ENCODE measurements around the gene PHKG2.

Gene PHKG2

GRCh38 chr16:30728899-30729672 lies 19.1 kb upstream of the PHKG2 start:
- DNase-seq = no peak

- DNase-seq = no peak
Measured at GRCh38 chr16:30731411-30731810, 16.8 kb upstream of the PHKG2 start.

GRCh38 chr16:30736995-30737793 lies 11.0 kb upstream of the PHKG2 start:
- no peak for DNase-seq

- DNase-seq = no peak
Measured at GRCh38 chr16:30737794-30738648, 10.2 kb upstream of the PHKG2 start.

DNA sequence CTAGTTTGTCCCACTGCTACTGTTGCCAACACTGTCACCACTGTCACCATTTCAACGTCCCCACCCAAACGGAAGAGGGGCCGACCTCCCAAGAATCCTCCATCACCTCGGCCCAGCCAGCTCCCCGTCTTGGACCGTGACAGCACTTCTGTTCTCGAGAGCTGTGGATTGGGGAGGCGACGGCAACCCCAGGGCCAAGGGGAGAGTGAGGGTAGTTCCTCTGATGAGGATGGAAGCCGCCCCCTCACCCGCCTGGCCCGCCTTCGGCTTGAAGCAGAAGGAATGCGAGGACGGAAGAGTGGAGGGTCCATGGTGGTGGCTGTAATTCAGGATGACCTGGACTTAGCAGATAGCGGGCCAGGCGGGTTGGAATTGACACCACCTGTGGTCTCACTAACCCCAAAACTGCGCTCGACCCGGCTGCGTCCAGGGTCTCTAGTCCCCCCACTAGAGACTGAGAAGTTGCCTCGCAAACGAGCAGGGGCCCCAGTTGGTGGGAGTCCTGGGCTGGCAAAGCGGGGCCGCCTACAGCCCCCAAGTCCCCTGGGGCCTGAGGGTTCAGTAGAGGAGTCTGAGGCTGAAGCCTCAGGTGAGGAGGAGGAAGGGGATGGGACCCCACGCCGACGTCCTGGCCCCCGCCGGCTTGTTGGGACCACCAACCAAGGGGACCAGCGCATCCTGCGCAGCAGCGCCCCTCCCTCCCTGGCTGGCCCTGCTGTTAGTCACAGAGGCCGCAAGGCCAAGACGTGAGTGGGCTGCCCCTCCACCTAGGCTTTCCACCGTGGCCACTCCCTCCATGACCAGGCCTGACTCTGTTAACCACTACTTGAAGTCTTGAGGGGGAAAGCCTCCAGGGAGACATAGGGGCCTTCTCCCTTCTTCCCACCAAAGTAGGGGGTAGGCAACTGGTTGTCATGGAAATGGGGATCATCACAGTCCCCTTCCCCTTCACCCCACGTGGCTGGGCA lies 9.0 kb upstream of the PHKG2 start:
- no peak for DNase-seq

- DNase-seq = no peak
Measured at GRCh38 chr16:30740364-30741251, 7.6 kb upstream of the PHKG2 start.

DNA sequence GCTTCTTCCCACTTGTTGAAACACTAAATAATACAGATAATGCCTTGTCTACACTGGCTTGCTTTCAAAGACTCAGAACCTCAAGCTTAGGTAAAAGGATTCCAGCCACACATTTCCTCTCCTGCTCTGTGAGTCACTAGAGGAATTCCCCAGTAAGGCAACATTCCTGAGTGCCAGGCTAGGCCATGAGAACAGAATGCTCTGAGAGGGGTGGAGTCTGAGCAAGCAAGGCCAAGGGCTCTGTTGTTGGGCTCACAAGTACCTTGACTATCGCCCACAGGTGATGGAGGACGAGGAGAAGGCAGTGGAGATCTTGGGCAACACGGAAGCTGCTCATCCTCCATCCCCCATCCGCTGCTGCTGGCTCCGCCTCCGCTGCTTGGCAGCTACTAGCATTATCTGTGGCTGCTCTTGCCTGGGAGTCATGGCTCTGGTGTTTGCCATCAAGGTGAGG lies 6.7 kb upstream of the PHKG2 start:
- no peak for DNase-seq

- no peak for DNase-seq
Measured at GRCh38 chr16:30743716-30744115, 4.5 kb upstream of the PHKG2 start.

DNA sequence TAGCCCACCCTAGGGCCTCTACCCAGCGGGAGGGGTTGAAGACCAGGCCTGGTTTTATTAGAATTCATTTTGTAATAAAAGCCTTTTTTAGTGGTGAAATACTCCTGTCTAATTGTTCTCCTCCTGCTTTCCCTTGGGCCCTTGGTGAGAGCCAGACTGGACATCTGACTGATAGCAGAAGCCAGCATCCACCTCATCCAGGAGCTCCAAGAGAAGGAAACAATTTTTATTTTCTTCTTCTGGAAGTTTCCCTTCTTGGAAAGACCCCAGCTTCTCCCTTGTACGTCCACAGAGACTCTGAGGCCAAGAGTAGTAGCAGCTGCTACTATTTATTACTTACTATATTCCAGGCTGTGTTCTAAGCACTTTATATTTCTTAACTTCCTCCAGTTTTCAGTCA lies 4.0 kb upstream of the PHKG2 start:
- no peak for DNase-seq

DNA sequence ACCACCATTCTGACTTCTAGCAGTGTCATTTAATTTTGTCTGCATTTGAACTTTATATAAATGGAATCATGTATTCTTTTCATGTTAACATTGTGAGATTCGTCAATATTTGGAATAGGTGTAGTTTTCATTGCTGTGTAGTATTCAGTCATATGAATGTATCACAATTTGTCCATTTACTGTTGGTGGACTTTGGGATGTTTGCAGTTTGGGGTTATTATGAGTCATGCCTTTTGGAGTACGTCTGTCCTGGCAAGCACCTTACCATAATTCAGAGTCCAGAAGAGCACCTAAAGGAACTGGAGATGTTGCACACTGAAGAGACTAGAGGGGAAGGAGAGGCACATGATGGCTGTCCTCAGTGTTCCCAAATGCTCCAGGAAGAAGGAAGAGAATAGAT lies 3.1 kb upstream of the PHKG2 start:
- no peak for DNase-seq

DNA sequence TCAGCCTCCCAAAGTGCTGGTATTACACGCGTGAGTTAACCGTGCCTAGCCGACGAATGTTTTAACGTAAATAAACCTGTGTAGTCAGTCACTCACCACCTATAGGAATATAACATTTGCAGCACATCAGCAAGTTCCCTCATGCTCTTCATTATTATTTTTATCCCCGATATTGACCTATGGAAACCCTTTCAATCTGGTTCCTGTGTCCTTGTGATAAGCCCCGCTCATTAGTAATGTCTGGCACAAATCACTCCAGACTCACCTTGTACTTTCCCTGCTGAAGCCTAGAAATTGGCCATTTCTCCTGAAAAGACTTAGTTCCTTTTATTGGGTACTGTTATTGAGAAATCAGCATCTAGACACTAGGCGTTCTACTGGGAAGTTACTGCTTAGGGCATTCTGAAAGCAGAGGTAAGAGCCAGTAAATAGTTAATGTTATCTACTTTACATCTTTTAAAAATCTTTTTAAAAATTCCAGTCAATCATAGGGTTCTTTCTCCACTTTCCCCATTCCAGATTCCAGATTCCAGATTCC lies 1.5 kb upstream of the PHKG2 start:
- no peak for DNase-seq

DNA sequence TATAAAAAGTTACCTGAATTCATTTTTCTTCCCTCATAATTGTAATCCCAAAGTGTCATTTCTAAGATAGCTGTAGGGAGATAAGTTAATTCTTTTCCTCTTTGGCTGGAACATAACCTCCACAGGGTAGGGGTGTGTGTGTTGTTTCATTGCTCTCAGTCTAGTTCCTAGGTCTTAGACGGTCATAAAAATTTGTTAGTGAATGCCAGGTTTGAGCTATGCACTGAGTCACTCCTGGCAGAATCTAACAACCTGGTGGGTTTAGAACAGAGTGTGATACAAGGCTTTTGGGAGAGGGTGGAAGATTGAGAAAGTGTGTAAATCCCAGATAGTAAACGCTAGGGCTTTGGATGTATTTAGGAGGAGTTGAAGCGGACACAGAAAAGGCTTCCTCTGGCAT lies 894 bp upstream of the PHKG2 start:
- no peak for DNase-seq

GRCh38 chr16:30748634-30749445 lies 615 bp downstream of the PHKG2 start:
- peak; percentile 35 for DNase-seq

DNA sequence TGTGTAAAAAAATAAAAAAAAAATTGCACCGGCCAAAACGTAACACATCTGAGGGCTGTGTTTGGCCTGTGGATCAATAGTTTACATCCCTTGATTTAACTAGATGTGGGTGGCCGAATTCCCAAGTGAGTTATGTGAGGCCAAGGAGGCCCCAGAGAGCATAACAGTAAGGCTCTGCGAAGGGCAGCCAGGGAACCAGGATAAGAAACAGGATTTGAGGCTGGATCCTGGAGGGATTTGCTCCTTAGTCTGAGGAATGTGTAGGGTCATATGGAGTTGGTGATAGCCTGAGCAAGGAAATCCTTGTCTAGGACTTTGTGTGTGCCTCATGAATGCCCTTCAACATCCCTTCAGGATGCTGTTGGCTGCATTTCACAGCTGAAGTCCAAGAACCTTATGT lies 2.0 kb downstream of the PHKG2 start:
- DNase-seq = no peak

DNA sequence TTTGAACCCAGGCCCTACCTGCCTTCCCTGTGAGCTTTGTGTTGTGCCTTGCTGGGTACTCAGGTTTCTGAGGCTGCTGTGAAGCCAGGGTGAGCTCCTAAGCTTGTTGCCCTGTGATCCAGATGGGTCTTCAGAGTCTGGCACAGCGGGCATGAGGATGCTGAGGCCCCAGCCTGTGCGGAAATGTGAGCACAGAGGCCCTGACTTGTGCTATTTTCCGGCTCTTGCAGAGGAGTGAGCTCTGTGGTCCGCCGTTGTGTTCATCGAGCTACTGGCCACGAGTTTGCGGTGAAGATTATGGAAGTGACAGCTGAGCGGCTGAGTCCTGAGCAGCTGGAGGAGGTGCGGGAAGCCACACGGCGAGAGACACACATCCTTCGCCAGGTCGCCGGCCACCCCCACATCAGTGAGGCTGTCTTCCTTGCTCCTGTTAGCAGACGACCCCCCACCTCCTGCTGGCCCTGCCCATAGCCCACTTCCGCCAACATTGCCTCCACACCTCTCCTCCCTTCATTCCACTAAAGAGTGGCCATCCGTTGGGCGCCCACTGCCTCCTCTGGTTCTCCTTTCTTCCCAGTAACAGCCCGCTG lies 2.7 kb downstream of the PHKG2 start:
- DNase-seq = no peak

- DNase-seq = no peak
Measured at GRCh38 chr16:30753596-30753995, 5.4 kb downstream of the PHKG2 start.

DNA sequence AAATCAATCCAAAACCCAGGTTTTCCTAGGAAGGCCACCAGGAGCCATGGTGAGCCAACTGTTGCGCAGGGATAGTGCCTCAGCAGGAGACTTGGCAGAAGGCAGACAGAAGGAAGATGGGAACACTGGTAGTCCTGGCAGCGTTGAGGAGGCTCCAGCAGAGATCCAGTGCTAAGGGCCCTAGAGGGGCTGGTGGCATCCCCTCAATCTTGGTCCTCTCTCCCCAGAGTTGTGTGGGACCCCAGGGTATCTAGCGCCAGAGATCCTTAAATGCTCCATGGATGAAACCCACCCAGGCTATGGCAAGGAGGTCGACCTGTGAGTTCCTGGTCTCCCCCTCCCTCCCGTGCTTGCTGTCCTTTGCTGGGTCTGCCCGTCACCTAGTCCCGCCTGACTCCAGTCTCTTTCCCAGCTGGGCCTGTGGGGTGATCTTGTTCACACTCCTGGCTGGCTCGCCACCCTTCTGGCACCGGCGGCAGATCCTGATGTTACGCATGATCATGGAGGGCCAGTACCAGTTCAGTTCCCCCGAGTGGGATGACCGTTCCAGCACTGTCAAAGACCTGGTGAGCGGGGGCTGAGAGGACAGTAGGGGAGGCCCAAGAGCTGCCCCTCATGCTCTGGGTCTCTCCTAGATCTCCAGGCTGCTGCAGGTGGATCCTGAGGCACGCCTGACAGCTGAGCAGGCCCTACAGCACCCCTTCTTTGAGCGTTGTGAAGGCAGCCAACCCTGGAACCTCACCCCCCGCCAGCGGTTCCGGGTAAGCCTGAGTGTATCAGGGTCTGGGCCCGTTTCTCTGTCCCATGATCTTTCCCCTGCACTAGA lies 7.9 kb downstream of the PHKG2 start:
- peak; percentile 14 for DNase-seq

GRCh38 chr16:30756781-30757100 lies 8.5 kb downstream of the PHKG2 start:
- peak; percentile 11 for DNase-seq

- DNase-seq = peak; percentile 7
Measured at GRCh38 chr16:30757316-30757715, 9.1 kb downstream of the PHKG2 start.
